Effector memory CD4-positive, alpha-beta T cell (primary cell): ENCODE data around the gene TOMM40.

Experiments used
- DNase-seq, 3 donors: peaks; one replicate each; pipeline ENCODE4 v3.0.0-alpha.2; 2020
- H3K27ac ChIP-seq: 2 replicates; pipeline ENCODE4 v1.7.0; 2013; ENCODE audit warnings: mild to moderate bottlenecking, low read length, moderate library complexity; ENCODE audit not compliant: insufficient read depth, poor library complexity, severe bottlenecking
- H3K27me3 ChIP-seq: replicated peaks from 2 replicates; pipeline ENCODE4 v1.7.0; 2013; ENCODE audit warnings: mild to moderate bottlenecking, low read length; ENCODE audit not compliant: insufficient read depth, control insufficient read depth, poor library complexity, severe bottlenecking
- H3K36me3 ChIP-seq: 2 replicates; pipeline ENCODE4 v1.7.0; 2013; ENCODE audit warnings: mild to moderate bottlenecking, low read length, moderate library complexity; ENCODE audit not compliant: control insufficient read depth, insufficient read depth
- H3K4me1 ChIP-seq: 2 replicates; pipeline ENCODE4 v1.7.0; 2013; ENCODE audit warnings: low read length, mild to moderate bottlenecking; ENCODE audit not compliant: control insufficient read depth, insufficient read depth, poor library complexity, severe bottlenecking
- H3K4me3 ChIP-seq: 2 replicates; pipeline ENCODE4 v1.7.0; 2013; ENCODE audit warnings: low read length, low read depth, mild to moderate bottlenecking; ENCODE audit not compliant: insufficient read depth, poor library complexity, severe bottlenecking
- H3K9me3 ChIP-seq: 2 replicates; pipeline ENCODE4 v1.7.0; 2013; ENCODE audit warnings: mild to moderate bottlenecking, low read length, moderate library complexity; ENCODE audit not compliant: control insufficient read depth
- total RNA-seq, 3 donors: gene quantifications; one replicate each; lab custom pipeline; 2026; lab: John Stamatoyannopoulos, UW

The TOMM40 gene
- total RNA-seq: 25.1 to 34.4 (median 31.2) reads per million in 3 donors

DNA sequence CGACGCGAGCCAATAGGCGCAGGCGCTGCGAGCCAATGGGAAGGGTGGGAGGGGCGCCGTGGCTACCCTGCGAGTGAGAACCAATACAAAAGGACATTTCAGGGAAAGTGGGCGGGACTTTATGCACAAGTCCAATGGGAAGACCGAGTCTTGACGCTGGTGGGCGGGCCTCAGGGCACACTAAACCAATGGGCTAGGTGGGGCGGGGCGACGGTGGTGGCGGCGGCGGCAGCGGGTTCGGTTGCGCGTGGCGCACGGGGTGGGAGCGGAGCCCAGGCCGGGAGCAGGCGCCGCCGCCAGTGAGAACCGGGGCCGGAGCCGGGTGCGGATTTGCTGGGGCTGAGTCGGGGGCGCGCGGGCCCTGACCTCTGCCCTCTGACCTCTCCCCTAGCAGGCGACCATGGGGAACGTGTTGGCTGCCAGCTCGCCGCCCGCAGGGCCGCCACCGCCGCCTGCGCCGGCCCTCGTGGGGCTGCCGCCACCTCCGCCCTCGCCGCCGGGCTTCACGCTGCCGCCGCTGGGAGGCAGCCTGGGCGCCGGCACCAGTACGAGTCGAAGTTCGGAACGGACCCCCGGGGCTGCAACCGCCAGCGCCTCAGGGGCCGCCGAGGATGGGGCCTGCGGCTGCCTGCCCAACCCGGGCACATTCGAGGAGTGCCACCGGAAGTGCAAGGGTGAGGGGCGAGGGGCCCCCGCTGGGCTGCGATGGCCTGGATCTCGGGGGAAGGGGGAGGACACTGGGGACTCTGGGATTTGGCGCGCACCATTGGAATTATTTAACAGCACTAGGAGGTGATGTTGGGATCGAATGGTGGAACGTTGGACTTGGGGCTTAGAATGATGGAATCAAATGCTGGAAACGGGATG is at the start of gene TOMM40:
Gene TOMM40, plus strand, starts transcription at position 239 of the 867 bp plus-strand sequence. Its CDS starts 162 bp downstream, at position 401.
- Histone ChIP-seq H3K4me3 (peak within 1 kb of the TSS; percentile 55), H3K36me3 (peaks cover 31% of the 10 kb centered on the region), H3K4me1 (peaks cover 15% of the 10 kb centered on the region), H3K27me3 (no peaks in the 10 kb centered on the region), H3K27ac (peak within 1 kb of the TSS; percentile 88), H3K9me3 (no peaks in the 10 kb centered on the region)
- no peak for DNase-seq

DNA sequence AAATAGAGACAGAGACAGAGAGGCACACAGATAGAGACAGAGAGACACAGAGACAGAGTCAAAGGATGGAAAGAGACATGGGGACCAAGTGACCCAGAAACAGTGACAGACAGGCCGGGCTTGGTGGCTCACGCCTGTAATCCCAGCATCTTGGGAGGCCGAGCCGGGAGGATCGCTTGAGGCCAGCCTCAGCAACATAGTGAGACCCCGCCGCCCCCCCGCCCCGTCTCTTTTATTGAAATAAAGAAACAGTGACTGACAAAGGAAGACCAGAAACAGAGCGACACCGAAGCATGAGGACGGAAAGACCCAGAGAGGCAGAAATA is 45.8 kb upstream of the TOMM40 start:
- H3K36me3 ChIP-seq: no peaks in the 10 kb centered on the region
- H3K4me3 ChIP-seq: peak overlapping the region; percentile 57
- no peak for DNase-seq
- peaks cover 5% of the 10 kb centered on the region for H3K27me3 ChIP-seq
- H3K4me1 ChIP-seq: peaks cover 35% of the 10 kb centered on the region
- H3K9me3 ChIP-seq: no peaks in the 10 kb centered on the region
- H3K27ac ChIP-seq: no peak overlapping the region

DNA sequence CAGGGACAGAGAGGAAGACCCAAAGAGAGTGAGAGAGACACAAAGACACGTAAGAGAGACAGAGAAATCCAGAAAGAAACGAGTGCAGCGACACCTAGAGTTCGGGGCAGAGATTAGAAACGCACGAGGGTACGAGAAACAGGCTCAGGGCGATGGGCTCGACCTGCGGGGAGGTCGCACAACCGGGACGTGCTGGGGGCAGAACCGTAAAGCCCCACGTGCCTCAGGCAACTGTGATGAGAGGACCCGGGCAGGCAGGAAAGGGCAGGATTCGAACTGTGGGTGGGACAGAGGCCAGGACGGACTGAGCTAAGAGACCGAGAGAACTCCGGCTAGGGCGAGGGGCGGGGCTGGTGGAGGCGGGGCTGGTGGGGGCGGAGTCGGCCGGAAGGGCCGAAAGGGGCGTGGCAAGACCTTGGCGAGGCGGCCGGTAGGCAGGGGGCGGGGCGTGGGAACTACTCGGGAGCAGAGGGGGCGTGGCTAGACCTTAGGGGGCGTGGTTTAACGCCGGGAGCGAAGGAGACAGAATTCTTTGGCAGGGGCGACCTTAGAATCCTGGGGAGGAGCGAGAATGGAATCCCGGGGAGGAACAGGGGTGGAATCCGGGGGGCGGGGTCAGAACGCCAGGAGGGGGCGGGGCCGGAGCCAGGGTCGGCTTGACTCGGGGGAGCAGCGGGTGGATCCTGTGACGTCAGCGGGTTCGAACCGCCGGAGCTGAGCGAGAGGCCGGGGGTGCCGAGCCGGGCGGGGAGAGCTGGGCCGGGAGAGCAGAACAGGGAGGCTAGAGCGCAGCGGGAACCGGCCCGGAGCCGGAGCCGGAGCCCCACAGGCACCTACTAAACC is 45.2 kb upstream of the TOMM40 start, which contains the start of gene NECTIN2:
Gene NECTIN2, plus strand, starts transcription at position 686 of the 843 bp plus-strand sequence. CDS start 229 bp downstream, outside the sequence.
- no peak within 1 kb of the TSS for H3K27ac ChIP-seq
- H3K27me3 ChIP-seq: peaks cover 5% of the 10 kb centered on the region
- H3K4me3 ChIP-seq: peak within 1 kb of the TSS; percentile 57
- H3K9me3 ChIP-seq: no peaks in the 10 kb centered on the region
- H3K36me3 ChIP-seq: no peaks in the 10 kb centered on the region
- DNase-seq: peak; percentile 56 to 72 (median 61)
- H3K4me1 ChIP-seq: peaks cover 35% of the 10 kb centered on the region

- Histone ChIP-seq H3K36me3 (no peaks in the 10 kb centered on the region), H3K9me3 (no peaks in the 10 kb centered on the region), H3K27ac (no peak overlapping the region), H3K27me3 (peaks cover 5% of the 10 kb centered on the region), H3K4me3 (peak overlapping the region; percentile 57), H3K4me1 (peaks cover 35% of the 10 kb centered on the region)
- DNase-seq: no peak
Measured at GRCh38 chr19:44846455-44847143, 44.5 kb upstream of the TOMM40 start.

DNA sequence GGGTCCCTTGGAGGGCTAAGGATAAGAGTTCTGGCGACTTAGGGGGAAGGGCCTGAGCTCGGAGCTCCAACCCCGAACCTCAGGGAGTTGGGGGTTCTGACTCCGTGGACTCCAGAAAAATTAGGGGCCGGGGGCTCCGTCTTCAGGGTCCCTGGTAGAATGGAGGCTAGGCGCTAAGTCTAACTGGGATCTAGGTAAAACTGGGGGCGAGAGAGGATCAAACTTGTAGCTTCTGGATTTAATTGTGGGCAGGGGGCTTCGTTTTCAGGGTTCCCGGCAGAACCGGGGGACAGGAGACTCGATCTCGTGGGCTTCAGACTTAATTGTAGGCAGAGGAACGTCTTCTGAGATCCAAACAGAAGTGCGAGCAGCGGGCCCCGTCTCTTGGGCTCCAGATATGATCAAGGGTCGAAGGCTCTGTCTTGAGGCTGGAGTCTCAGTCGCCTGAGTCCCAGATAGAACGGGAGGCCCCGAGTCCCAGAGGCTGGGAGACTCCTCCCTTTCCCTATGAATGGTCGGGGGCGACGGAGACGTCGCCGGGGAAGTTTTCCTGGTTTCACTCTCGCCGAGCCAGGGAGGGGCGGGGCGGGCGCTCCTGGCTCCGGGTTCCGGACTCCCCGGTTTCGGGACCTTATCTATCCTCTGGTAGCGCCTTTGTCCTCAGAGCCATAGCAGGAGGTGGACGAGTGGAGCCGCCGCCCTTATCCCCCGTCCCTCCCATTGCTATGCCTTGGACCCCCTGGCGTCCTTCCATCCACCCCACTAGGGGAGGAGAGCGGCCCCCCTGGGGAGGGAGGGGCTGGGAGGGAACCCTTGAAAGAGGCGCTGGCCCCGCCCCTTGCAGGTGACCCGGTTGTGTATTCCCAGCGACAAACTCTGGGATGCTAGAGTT is 43.7 kb upstream of the TOMM40 start:
- H3K27ac ChIP-seq: no peak overlapping the region
- H3K9me3 ChIP-seq: no peaks in the 10 kb centered on the region
- peak in 1 of 3 donors; percentile 13 for DNase-seq
- H3K27me3 ChIP-seq: peaks cover 5% of the 10 kb centered on the region
- peaks cover 35% of the 10 kb centered on the region for H3K4me1 ChIP-seq
- peak overlapping the region; percentile 57 for H3K4me3 ChIP-seq
- H3K36me3 ChIP-seq: no peaks in the 10 kb centered on the region

DNA sequence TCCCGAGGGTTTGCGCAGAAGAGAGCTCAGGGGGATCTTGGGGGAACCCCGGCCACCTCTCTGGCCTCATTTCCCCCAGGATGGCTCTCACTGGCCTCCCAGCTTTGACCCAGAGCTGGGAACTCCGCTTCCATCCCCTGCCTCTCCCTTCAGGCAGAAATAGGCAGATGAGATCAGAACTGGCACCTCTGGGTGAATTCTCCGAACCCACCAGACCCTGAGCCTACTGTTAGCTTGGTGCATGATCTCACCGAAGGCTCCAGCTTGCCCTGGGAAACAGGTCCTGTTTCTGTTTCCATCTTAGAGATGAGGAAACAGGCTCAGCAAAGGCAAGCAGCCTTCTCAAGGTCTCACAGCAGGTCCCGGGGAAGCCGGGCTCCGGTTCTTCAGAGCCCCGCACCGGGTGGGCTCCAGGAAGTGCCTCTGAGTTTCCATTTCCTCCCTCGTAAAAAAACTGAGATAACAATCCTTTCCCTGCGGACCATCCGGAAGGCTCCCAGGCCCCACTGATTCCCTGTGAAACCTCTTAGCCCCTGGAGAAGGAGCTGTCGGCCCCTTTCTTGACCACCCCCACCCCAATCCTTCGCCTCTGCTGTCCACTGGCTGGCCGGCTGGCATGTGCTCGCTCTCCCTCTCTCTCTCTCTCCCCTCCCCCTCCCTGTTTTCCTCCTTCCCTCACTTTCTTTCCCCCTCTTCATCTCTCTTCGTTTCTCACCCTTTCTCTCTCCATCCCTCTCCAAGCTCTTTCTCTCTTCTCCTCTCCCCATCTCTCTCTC is 42.8 kb upstream of the TOMM40 start:
- no peaks in the 10 kb centered on the region for H3K9me3 ChIP-seq
- H3K36me3 ChIP-seq: no peaks in the 10 kb centered on the region
- no peak overlapping the region for H3K4me3 ChIP-seq
- DNase-seq: no peak
- no peak overlapping the region for H3K27ac ChIP-seq
- H3K27me3 ChIP-seq: peaks cover 5% of the 10 kb centered on the region
- H3K4me1 ChIP-seq: peaks cover 35% of the 10 kb centered on the region

- H3K27me3 ChIP-seq: peaks cover 5% of the 10 kb centered on the region
- no peak for DNase-seq
- no peak overlapping the region for H3K27ac ChIP-seq
- no peak overlapping the region for H3K4me3 ChIP-seq
- H3K36me3 ChIP-seq: no peaks in the 10 kb centered on the region
- H3K4me1 ChIP-seq: peaks cover 35% of the 10 kb centered on the region
- no peaks in the 10 kb centered on the region for H3K9me3 ChIP-seq
Measured at GRCh38 chr19:44848812-44849447, 42.1 kb upstream of the TOMM40 start.

DNA sequence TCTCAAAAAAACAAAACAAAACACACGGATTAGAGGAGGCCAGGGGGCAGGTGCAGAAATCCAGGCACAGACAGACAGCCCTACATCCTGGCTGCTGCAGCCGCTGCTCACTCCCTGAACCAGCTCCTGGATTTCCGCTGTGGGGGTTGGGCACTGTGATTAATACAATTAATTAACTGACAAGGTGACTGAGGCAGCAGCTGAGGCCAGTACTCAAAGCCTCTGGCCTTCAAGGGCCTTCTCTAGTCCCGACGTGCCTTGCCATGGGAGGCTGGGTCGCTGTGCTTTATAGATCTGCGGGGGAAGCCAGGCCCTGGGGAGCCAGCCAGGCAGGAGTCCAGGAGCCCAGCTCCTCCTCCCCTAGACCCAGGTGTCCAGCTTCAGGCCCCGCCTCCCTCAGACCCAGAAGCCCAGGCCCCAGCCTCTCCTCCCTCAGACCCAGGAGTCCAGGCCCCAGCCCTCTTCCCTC is 40.4 kb upstream of the TOMM40 start:
- H3K4me3 ChIP-seq: no peak overlapping the region
- peaks cover 23% of the 10 kb centered on the region for H3K4me1 ChIP-seq
- H3K9me3 ChIP-seq: no peaks in the 10 kb centered on the region
- no peak for DNase-seq
- H3K27ac ChIP-seq: no peak overlapping the region
- H3K27me3 ChIP-seq: peaks cover 5% of the 10 kb centered on the region
- H3K36me3 ChIP-seq: no peaks in the 10 kb centered on the region
